ENCODE results near the gene EIF4E1B.

Gene EIF4E1B

DNA sequence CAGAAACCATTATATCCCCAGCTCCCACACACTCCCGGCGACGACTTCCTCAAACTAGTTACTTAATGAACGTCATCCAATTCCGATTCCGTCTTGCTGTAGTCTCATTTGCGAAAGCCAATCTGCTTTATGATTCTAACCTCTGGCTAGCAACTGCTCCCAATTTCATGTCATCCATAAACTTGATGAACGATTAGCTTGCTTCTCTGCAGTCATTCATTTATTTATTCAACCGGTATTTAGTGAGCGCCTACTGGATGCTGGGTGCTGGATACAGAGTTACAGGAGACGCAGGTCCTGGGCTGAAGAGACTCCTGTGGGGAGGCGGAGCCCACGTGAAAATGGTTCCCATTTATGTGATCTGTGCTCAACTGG is 63.0 kb downstream of the EIF4E1B start:
- DNase-seq = no peak

DNA sequence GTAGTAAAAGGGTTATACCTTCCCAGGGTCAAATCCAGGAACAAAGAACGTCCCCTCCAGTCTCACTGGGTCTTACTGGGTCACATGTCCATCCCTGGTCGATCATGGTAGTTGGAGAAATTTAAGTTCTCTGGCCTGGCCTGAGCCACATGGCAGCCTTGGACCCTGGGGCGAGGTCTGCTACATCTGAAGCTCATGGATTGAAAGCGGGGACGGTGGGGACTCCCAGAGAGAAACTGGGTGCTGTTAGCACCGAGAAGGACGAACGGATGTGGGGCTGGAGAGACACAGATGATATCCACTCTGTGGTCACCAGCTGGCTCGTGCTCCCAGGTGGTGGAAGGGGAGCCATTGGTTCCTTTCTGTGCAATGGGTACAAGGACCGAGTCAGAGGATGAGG is 63.7 kb downstream of the EIF4E1B start:
- no peak for DNase-seq

DNA sequence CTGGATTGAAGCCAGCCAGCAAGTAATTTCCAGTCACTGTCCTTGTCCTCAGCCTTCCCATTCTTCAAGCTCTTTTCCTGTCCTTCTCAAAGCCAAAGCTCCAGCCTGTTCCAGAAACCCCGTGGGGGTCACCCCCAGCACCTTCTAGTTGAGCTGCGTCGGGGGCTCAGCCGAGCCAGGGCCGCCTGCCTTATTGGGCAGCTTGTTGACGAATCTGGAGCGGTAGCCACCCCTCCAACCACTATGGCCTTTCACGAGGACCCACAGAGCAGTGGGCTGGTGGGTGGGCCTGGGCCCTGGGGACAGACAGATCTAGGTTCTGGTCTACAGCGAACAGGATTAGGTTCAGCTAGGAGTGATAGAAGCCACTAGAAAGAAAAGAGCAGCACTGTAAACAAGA is 64.2 kb downstream of the EIF4E1B start:
- DNase-seq = no peak

DNA sequence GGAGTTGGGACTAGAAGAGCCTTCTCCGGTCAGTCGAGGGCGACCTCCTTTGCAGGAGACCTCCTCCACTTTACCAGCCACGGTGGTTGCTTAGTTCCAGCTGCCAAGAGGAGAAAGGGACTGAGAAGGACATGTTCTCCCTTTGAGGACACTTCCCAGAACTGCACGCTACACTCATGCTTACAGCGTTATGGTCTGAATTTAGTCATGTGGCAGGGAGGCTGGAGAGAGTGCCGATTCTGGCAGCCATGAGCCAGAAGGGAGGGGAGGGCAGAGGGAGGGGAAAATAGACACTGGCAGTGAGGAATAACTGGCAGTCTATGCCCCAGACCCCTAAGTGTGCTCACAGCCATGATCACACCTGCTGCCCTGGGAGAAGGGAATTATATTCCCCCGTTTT is 64.6 kb downstream of the EIF4E1B start:
- no peak for DNase-seq

Data from CD4-positive, alpha-beta T cell treated with Interleukin-15 for 1 hour (primary cell).